ENCODE measurements around the gene TEX19. TPM values are rescaled to one million over a fixed set of nuclear protein-coding genes. Genes with fewer than 3 reads are reported as not detected.

Gene TEX19
- polyA plus RNA-seq, 2 of the 4 experiments (the other 2 are of a cell fraction): 0.43 to 0.50 TPM

GRCh38 chr17:82387705-82388106 is 28.7 kb downstream of the TEX19 start:
- ATAC-seq (no peak), DNase-seq (ENCODE audit: low read depth in 1 of 2, low spot score in 1 of 2) (no peak), FAIRE-seq (no peak)
- H3K4me1 ChIP-seq: peaks cover 24% of the 10 kb centered on the region
- POLR2A ChIA-PET: no interaction called here
- no peaks in the 10 kb centered on the region for H3K9me3 ChIP-seq
- no peak overlapping the region for H3K4me3 ChIP-seq
- no peak overlapping the region for H3K27ac ChIP-seq
- 74% methylated on average over 3 of the region's 3 CpGs for WGBS (ENCODE audit: missing lambda C conversion rate)
- no peak for TF ChIP-seq HOXA7 (CRISPR knock-in tag; IDR thresholded peaks at IDR 0.05)
- TF ChIP-seq CHD4 (IDR thresholded peaks at IDR 0.05; ENCODE audit: borderline replicate concordance): no peak
- TF ChIP-seq NR3C1 (IDR thresholded peaks at IDR 0.05): no peak
- TF ChIP-seq RNF2 (IDR thresholded peaks at IDR 0.05; ENCODE audit: borderline replicate concordance, low read depth): no peak
- no peak for TF ChIP-seq PHF8 (IDR thresholded peaks at IDR 0.05; ENCODE audit: borderline replicate concordance, low read depth)
- no peak for TF ChIP-seq POLR2A (IDR thresholded peaks at IDR 0.05; ENCODE audit: low read length)
- no peak for TF ChIP-seq HES2 (IDR thresholded peaks at IDR 0.05)
- TF ChIP-seq ZNF302 (CRISPR knock-in tag; IDR thresholded peaks at IDR 0.05): no peak
- TF ChIP-seq ZC3H11A (IDR thresholded peaks at IDR 0.05): no peak
- TF ChIP-seq TP53 (CRISPR knock-in tag; IDR thresholded peaks at IDR 0.05): no peak
- no peak for TF ChIP-seq RFX5 (IDR thresholded peaks at IDR 0.05)
- no peak for TF ChIP-seq HOXB5 (CRISPR knock-in tag; IDR thresholded peaks at IDR 0.05)
- CTCF ChIA-PET: interaction anchor here (0.6 to 2.8 kb wide), 4 partner anchors 35 to 153 kb away, joined by 3 to 15 read pairs (median 4); no protein-coding TSS in a partner anchor
- no peak overlapping the region for H3K4me2 ChIP-seq

- Histone ChIP-seq H3K9me3 (no peaks in the 10 kb centered on the region), H3K4me1 (peaks cover 24% of the 10 kb centered on the region), H3K4me3 (no peak overlapping the region), H3K27ac (no peak overlapping the region), H3K4me2 (no peak overlapping the region)
- WGBS (ENCODE audit: missing lambda C conversion rate): 72% methylated on average over 26 of the region's 34 CpGs
- no peak for FAIRE-seq
- no peak for TF ChIP-seq EP300 (IDR thresholded peaks at IDR 0.05)
- TF ChIP-seq RAD21 (conservative IDR thresholded peaks at IDR 0.05 in 1 of 2, IDR thresholded peaks at IDR 0.05 in 1 of 2): peak in 1 of 2 experiments; percentile 16; a peak in 1 of 5 replicates
- no peak for TF ChIP-seq FOXS1 (CRISPR knock-in tag; IDR thresholded peaks at IDR 0.05)
- no peak for TF ChIP-seq HOXB5 (CRISPR knock-in tag; IDR thresholded peaks at IDR 0.05)
- no peak for TF ChIP-seq RFX5 (IDR thresholded peaks at IDR 0.05)
- no peak for TF ChIP-seq KDM1A (IDR thresholded peaks at IDR 0.05; ENCODE audit: low read depth)
- no peak for TF ChIP-seq POLR2A (IDR thresholded peaks at IDR 0.05; ENCODE audit: low read length)
- TF ChIP-seq TFCP2L1 (CRISPR knock-in tag; IDR thresholded peaks at IDR 0.05): no peak
- TF ChIP-seq CTCF (IDR thresholded peaks at IDR 0.05): no peak
- TF ChIP-seq REST (IDR thresholded peaks at IDR 0.05): peak; percentile 51; the same call in 1 of the 2 replicates
- TF ChIP-seq FOSB (CRISPR knock-in tag; IDR thresholded peaks at IDR 0.05): no peak
- TF ChIP-seq RARB (CRISPR knock-in tag; IDR thresholded peaks at IDR 0.05): no peak
- peak in 1 of 2 experiments; percentile 41 for DNase-seq (ENCODE audit: low read depth in 1 of 2, low spot score in 1 of 2)
- ChIA-PET CTCF (interaction anchor here (1.0 to 2.8 kb wide), 4 partner anchors 8 to 154 kb away, joined by 3 to 15 read pairs (median 4); no protein-coding TSS in a partner anchor), POLR2A (interaction anchor here (0.5 kb wide), 1 partner anchor 91 kb away, joined by 3 read pairs; no protein-coding TSS in a partner anchor)
- ATAC-seq: peak in 1 of 2 experiments; percentile 18; a peak in 3 of 6 replicates
These were observed 29.3 kb downstream of the TEX19 start for GRCh38 chr17:82388223-82388921.

All from A549 (cell line).